ENCODE results near the gene PAK5.

PAK5 gene

DNA sequence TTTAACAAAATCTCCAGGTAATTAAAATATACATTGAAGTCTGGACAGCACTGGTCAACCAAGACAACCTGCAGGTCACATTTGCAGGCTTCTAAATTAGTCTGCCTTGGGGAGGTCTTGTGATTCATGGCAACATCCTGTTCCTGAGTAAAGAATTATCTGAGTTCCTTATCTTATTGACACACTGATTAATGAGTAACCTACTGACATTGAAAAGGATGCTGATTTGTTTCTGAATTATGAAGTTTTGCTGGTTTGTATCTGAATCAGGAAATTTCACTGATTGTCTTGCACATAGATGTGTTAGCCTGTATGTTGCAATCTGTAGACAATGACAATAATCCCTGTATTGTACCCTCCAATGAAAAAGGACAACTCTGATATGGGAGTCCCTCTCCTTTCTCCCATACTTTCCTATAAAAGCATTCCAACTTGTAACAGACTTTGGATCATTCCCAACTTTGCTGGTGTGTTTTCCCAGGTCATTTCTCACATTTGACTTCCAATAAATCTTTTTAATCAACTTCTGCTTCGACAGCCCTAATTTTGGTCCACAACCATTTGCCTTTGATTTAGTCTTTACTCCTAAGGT is 244.5 kb downstream of the PAK5 start:
- Histone ChIP-seq H3K27ac (ENCODE audit: low read length) (no peak overlapping the region), H3K36me3 (ENCODE audit: control insufficient read depth, low read depth, low read length) (no peaks in the 10 kb centered on the region), H3K27me3 (ENCODE audit: control insufficient read depth, insufficient read depth, low read length) (no peaks in the 10 kb centered on the region), H3K9me3 (ENCODE audit: control insufficient read depth, low read depth, low read length) (no peaks in the 10 kb centered on the region), H3K4me3 (ENCODE audit: low read length) (no peak overlapping the region), H3K9ac (ENCODE audit: low read length) (no peak overlapping the region), H3K4me1 (ENCODE audit: control insufficient read depth, low read depth, low read length) (no peaks in the 10 kb centered on the region)

DNA sequence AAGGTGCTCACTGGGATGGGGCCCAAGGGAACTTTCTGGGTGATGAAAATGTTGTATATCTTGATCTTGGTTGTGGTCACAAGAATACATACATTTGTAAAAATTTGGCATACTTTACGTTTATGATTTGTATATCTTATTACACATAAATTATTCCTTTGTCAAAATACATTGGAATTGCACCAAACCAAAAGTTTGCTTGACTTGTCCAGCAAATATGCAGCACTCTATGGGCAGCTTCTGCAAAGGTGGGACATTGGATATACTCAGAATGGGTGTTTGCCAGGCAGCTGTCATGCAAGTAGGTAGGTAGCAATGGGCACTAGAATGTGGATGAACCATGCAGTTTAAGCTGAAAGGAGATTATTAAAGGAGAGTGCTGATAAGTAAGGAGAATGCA is 246.5 kb downstream of the PAK5 start:
- no peak overlapping the region for H3K4me3 ChIP-seq (ENCODE audit: low read length)
- no peak overlapping the region for H3K9ac ChIP-seq (ENCODE audit: low read length)
- H3K27ac ChIP-seq (ENCODE audit: low read length) = no peak overlapping the region
- no peaks in the 10 kb centered on the region for H3K27me3 ChIP-seq (ENCODE audit: control insufficient read depth, insufficient read depth, low read length)
- no peaks in the 10 kb centered on the region for H3K4me1 ChIP-seq (ENCODE audit: control insufficient read depth, low read depth, low read length)
- no peaks in the 10 kb centered on the region for H3K9me3 ChIP-seq (ENCODE audit: control insufficient read depth, low read depth, low read length)
- no peaks in the 10 kb centered on the region for H3K36me3 ChIP-seq (ENCODE audit: control insufficient read depth, low read depth, low read length)

DNA sequence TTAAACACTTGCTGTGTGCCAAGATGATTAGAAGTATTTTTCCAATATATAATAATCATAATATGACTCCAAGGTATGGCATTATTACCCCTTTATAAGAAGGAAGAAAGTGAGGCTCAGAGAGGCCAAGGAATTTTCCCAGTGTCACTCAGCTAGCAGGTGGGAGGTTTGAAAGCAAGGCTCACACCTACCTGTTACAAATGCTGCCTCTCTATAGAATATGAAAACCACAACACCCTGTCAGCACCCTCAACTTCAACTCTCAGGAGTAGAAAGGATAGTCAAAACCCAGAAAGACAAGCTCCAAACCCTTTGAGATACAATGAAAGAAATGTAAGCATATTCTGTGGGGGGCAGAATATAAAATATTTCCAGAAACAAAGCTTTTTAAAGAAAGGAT is 247.8 kb downstream of the PAK5 start:
- Histone ChIP-seq H3K9me3 (ENCODE audit: control insufficient read depth, low read depth, low read length) (no peaks in the 10 kb centered on the region), H3K27ac (ENCODE audit: low read length) (no peak overlapping the region), H3K4me1 (ENCODE audit: control insufficient read depth, low read depth, low read length) (no peaks in the 10 kb centered on the region), H3K36me3 (ENCODE audit: control insufficient read depth, low read depth, low read length) (no peaks in the 10 kb centered on the region), H3K27me3 (ENCODE audit: control insufficient read depth, insufficient read depth, low read length) (no peaks in the 10 kb centered on the region), H3K4me3 (ENCODE audit: low read length) (no peak overlapping the region), H3K9ac (ENCODE audit: low read length) (no peak overlapping the region)

DNA sequence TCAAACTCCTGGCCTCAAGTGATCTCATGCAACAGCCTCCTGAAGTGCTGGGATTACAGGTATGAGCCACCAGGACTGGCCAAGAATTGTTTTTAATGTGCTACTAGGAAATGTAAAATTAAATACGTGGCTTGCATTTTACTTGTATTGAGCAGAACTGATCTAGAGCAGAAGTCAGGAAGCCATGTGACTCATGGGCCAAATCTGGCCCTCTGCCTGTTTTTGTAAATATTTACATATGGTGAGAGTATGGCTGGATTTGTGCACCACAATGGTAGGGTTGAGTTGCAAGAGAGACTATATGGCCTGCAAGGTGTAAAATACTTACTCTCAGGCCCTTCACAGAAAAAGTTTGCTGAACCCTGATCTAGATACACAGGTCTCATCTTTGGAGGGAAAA is 248.7 kb downstream of the PAK5 start:
- Histone ChIP-seq H3K27ac (ENCODE audit: low read length) (no peak overlapping the region), H3K27me3 (ENCODE audit: control insufficient read depth, insufficient read depth, low read length) (no peaks in the 10 kb centered on the region), H3K36me3 (ENCODE audit: control insufficient read depth, low read depth, low read length) (no peaks in the 10 kb centered on the region), H3K9me3 (ENCODE audit: control insufficient read depth, low read depth, low read length) (no peaks in the 10 kb centered on the region), H3K4me1 (ENCODE audit: control insufficient read depth, low read depth, low read length) (no peaks in the 10 kb centered on the region), H3K4me3 (ENCODE audit: low read length) (no peak overlapping the region), H3K9ac (ENCODE audit: low read length) (no peak overlapping the region)

DNA sequence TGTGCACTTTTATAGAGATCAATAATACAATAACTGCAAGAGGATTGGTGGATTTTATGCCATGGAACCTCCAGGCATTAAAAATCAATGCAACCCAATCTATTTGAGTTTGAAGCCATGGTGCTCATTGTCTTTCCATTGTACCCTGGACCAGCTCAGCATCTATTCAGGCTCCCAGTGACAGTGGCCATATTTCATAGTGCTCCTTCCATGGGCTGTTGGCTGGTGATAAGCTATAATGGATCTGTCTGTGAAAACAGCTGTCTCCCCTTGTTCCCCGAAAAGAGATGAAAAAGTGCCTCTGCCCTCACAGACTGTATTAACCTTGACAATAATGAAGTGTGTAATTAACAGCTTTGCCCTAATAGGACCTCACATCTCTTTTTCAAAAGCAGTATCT is 250.2 kb downstream of the PAK5 start:
- no peaks in the 10 kb centered on the region for H3K36me3 ChIP-seq (ENCODE audit: control insufficient read depth, low read depth, low read length)
- H3K27me3 ChIP-seq (ENCODE audit: control insufficient read depth, insufficient read depth, low read length) = no peaks in the 10 kb centered on the region
- no peak overlapping the region for H3K9ac ChIP-seq (ENCODE audit: low read length)
- no peaks in the 10 kb centered on the region for H3K4me1 ChIP-seq (ENCODE audit: control insufficient read depth, low read depth, low read length)
- no peak overlapping the region for H3K4me3 ChIP-seq (ENCODE audit: low read length)
- no peaks in the 10 kb centered on the region for H3K9me3 ChIP-seq (ENCODE audit: control insufficient read depth, low read depth, low read length)
- no peak overlapping the region for H3K27ac ChIP-seq (ENCODE audit: low read length)

DNA sequence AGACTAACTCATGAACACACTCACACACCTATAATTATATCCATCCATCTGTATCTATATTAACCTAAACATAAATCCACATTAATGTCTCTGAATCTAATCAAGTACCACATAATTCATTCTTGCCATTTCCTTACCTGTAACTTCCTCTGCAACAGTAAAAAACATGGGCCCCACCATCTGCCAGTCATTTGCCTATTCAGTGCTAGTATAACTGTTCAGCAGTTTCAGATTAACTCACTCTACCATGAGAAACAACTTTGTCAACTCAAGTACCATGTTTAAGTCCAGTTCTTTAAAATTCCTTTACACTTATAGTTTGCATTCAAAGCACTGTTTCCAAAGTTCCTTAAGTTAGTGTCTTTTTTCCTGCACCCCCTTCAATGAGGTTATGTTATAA is 255.7 kb downstream of the PAK5 start:
- H3K9me3 ChIP-seq (ENCODE audit: control insufficient read depth, low read depth, low read length) = no peaks in the 10 kb centered on the region
- H3K36me3 ChIP-seq (ENCODE audit: control insufficient read depth, low read depth, low read length) = no peaks in the 10 kb centered on the region
- no peak overlapping the region for H3K4me3 ChIP-seq (ENCODE audit: low read length)
- no peaks in the 10 kb centered on the region for H3K4me1 ChIP-seq (ENCODE audit: control insufficient read depth, low read depth, low read length)
- no peak overlapping the region for H3K27ac ChIP-seq (ENCODE audit: low read length)
- H3K9ac ChIP-seq (ENCODE audit: low read length) = no peak overlapping the region
- no peaks in the 10 kb centered on the region for H3K27me3 ChIP-seq (ENCODE audit: control insufficient read depth, insufficient read depth, low read length)

DNA sequence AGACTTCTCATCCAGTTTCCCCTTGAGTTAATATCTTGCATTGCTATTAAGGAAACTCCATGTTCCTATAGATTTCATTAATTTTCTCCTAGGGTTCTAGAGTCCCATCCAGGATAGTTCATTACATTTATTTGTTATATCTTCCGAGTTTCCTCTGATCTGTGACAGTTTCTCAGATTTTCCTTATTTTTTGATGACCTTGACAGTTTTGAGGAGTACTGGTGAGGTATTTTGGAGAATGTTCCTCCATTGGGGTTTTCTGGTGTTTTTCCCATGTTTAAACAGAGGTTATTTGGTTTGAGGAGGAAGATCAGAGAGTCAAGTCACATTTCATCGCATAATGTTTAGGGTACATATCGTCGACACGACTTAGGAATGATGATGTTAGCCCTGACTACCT is 256.7 kb downstream of the PAK5 start:
- H3K36me3 ChIP-seq (ENCODE audit: control insufficient read depth, low read depth, low read length) = no peaks in the 10 kb centered on the region
- no peak overlapping the region for H3K4me3 ChIP-seq (ENCODE audit: low read length)
- no peaks in the 10 kb centered on the region for H3K27me3 ChIP-seq (ENCODE audit: control insufficient read depth, insufficient read depth, low read length)
- no peak overlapping the region for H3K27ac ChIP-seq (ENCODE audit: low read length)
- peaks cover 5% of the 10 kb centered on the region for H3K4me1 ChIP-seq (ENCODE audit: control insufficient read depth, low read depth, low read length)
- H3K9me3 ChIP-seq (ENCODE audit: control insufficient read depth, low read depth, low read length) = no peaks in the 10 kb centered on the region
- no peak overlapping the region for H3K9ac ChIP-seq (ENCODE audit: low read length)

DNA sequence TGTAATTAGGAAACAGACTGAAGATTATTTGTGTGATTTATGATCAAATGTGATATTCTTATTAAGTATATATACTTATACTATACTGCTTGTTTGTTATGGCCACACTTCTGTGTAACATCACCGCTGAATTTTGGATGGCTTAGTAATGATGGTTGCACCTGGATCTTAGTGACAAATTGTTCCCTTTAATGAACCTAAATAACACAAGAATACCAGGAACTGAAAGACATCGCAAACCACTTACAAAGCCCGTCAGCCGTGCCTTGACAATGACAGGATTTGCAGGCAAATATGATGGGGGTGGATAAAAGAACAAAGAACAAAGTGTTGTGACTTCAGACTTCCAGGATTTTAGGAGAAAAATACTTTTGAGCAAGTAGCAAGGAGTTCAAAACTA is 257.4 kb downstream of the PAK5 start:
- no peaks in the 10 kb centered on the region for H3K36me3 ChIP-seq (ENCODE audit: control insufficient read depth, low read depth, low read length)
- no peaks in the 10 kb centered on the region for H3K9me3 ChIP-seq (ENCODE audit: control insufficient read depth, low read depth, low read length)
- H3K4me3 ChIP-seq (ENCODE audit: low read length) = no peak overlapping the region
- peaks cover 6% of the 10 kb centered on the region for H3K4me1 ChIP-seq (ENCODE audit: control insufficient read depth, low read depth, low read length)
- H3K9ac ChIP-seq (ENCODE audit: low read length) = no peak overlapping the region
- H3K27ac ChIP-seq (ENCODE audit: low read length) = no peak overlapping the region
- no peaks in the 10 kb centered on the region for H3K27me3 ChIP-seq (ENCODE audit: control insufficient read depth, insufficient read depth, low read length)

DNA sequence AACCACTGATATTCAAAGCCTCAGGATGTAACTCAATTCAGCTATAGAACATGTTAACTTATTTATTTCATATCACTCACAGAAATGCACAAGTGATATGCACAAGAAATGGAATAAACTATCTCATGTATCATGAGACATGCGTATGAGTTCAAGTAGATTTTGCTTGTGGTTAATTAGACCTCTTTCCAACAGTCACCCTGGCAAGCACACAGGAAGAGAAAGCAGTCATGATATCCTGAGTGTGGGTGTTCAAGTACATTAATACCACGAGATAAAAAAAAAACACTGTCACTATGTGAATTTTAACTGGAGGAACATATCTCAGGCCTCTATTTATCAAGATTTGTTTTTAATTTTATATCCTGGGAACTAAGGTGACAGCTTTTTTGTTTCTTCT is 260.3 kb downstream of the PAK5 start:
- Histone ChIP-seq H3K27me3 (ENCODE audit: control insufficient read depth, insufficient read depth, low read length) (peaks cover 19% of the 10 kb centered on the region), H3K4me1 (ENCODE audit: control insufficient read depth, low read depth, low read length) (peaks cover 34% of the 10 kb centered on the region), H3K27ac (ENCODE audit: low read length) (no peak overlapping the region), H3K9me3 (ENCODE audit: control insufficient read depth, low read depth, low read length) (no peaks in the 10 kb centered on the region), H3K36me3 (ENCODE audit: control insufficient read depth, low read depth, low read length) (no peaks in the 10 kb centered on the region), H3K9ac (ENCODE audit: low read length) (no peak overlapping the region), H3K4me3 (ENCODE audit: low read length) (no peak overlapping the region)

DNA sequence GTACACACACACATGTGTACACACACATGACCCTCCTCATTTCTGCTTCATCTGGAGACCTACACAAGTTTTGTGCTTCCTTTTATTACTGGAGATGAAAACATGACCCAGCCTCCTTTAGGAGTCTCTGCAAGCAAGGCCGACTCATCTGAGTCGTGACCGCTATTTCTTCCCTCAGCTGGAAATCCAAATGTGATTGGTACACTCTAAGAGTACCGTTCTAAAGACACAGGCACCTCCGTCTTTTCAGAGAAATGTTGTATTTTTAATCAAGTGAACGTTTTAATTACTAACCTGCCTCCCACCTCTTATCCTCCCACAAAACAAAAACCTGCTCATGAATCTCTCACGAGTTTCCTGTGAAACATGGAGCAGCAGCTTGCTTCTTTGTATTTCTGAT is 261.5 kb downstream of the PAK5 start:
- Histone ChIP-seq H3K4me1 (ENCODE audit: control insufficient read depth, low read depth, low read length) (peaks cover 45% of the 10 kb centered on the region), H3K36me3 (ENCODE audit: control insufficient read depth, low read depth, low read length) (no peaks in the 10 kb centered on the region), H3K4me3 (ENCODE audit: low read length) (no peak overlapping the region), H3K9ac (ENCODE audit: low read length) (no peak overlapping the region), H3K9me3 (ENCODE audit: control insufficient read depth, low read depth, low read length) (no peaks in the 10 kb centered on the region), H3K27me3 (ENCODE audit: control insufficient read depth, insufficient read depth, low read length) (peaks cover 24% of the 10 kb centered on the region), H3K27ac (ENCODE audit: low read length) (no peak overlapping the region)

DNA sequence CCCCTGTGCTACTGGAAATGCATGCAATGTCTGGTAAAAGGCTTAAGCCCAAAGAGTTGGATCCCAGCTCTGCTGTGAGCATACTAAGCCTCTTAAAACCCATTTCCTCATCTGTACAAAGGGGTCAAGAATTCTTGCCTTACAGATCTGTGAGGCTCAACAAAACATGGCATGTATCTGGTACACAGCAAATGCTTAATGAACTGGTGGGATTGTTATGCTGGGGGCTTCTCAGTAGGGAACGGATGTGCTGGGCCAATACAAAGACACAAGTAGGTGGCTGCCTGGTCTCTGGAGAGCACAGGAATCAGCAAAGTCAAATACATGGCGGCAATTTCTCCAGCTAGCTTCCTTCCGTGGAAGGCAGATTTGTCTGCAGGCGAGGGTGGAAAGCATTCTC is 262.2 kb downstream of the PAK5 start:
- Histone ChIP-seq H3K9ac (ENCODE audit: low read length) (no peak overlapping the region), H3K27me3 (ENCODE audit: control insufficient read depth, insufficient read depth, low read length) (peaks cover 24% of the 10 kb centered on the region), H3K27ac (ENCODE audit: low read length) (no peak overlapping the region), H3K4me1 (ENCODE audit: control insufficient read depth, low read depth, low read length) (peaks cover 52% of the 10 kb centered on the region), H3K9me3 (ENCODE audit: control insufficient read depth, low read depth, low read length) (no peaks in the 10 kb centered on the region), H3K36me3 (ENCODE audit: control insufficient read depth, low read depth, low read length) (no peaks in the 10 kb centered on the region), H3K4me3 (ENCODE audit: low read length) (no peak overlapping the region)

DNA sequence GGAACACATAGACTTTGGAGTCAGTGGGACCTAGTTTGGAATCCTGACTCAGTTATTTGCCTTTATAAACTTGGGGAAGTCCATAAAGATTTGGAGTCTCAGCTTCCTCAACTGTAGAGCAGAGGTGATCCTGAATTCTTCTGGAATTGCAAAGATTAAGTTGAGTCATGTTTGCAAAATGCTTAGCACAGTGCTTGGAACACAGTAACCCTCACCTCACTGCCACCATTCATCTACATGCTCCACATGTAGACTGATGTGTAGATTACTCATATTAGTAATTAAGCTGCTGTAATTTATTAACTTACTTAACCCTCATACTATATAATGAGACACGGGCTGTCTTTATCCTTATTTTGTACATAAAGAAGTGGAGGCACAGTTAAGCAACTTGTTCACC is 263.0 kb downstream of the PAK5 start:
- peaks cover 28% of the 10 kb centered on the region for H3K27me3 ChIP-seq (ENCODE audit: control insufficient read depth, insufficient read depth, low read length)
- H3K9me3 ChIP-seq (ENCODE audit: control insufficient read depth, low read depth, low read length) = no peaks in the 10 kb centered on the region
- no peak overlapping the region for H3K27ac ChIP-seq (ENCODE audit: low read length)
- H3K4me3 ChIP-seq (ENCODE audit: low read length) = no peak overlapping the region
- no peaks in the 10 kb centered on the region for H3K36me3 ChIP-seq (ENCODE audit: control insufficient read depth, low read depth, low read length)
- H3K4me1 ChIP-seq (ENCODE audit: control insufficient read depth, low read depth, low read length) = peaks cover 60% of the 10 kb centered on the region
- H3K9ac ChIP-seq (ENCODE audit: low read length) = no peak overlapping the region

Measured in iPS-18a (cell line).